ENCODE results near the gene ZC3H4.
"Not testable (repeated sequence)": the region's sequence is repeated elsewhere in the genome, so short reads cannot be mapped to it uniquely, and the experiment has no call there.

Gene ZC3H4

GRCh38 chr19:47075179-47075810 is 38.3 kb downstream of the ZC3H4 start:
- DNase-seq: no peak

GRCh38 chr19:47074621-47075020 is 39.0 kb downstream of the ZC3H4 start:
- DNase-seq: no peak

GRCh38 chr19:47073574-47073973 is 40.0 kb downstream of the ZC3H4 start:
- DNase-seq: no peak

- DNase-seq: no peak
Observed at GRCh38 chr19:47072323-47072722, 41.3 kb downstream of the ZC3H4 start.

- DNase-seq: no peak
Observed at GRCh38 chr19:47071731-47072130, 41.8 kb downstream of the ZC3H4 start.

- DNase-seq: no peak
Observed at GRCh38 chr19:47070756-47071155, 42.8 kb downstream of the ZC3H4 start.

GRCh38 chr19:47069795-47070194 is 43.8 kb downstream of the ZC3H4 start:
- DNase-seq: no peak

GRCh38 chr19:47068876-47069406 is 44.6 kb downstream of the ZC3H4 start:
- DNase-seq: no peak

- no peak for DNase-seq
Observed at GRCh38 chr19:47068246-47068645, 45.3 kb downstream of the ZC3H4 start.

GRCh38 chr19:47067215-47067847 is 46.2 kb downstream of the ZC3H4 start:
- no peak for DNase-seq

- no peak for DNase-seq
Observed at GRCh38 chr19:47066376-47067214, 47.0 kb downstream of the ZC3H4 start.

GRCh38 chr19:47065242-47065641 is 48.3 kb downstream of the ZC3H4 start:
- DNase-seq: no peak

- no peak for DNase-seq
Observed at GRCh38 chr19:47063874-47064273, 49.7 kb downstream of the ZC3H4 start.

- no peak for DNase-seq
Observed at GRCh38 chr19:47058621-47059022, 55.0 kb downstream of the ZC3H4 start.

GRCh38 chr19:47057328-47057727 is 56.2 kb downstream of the ZC3H4 start:
- no peak for DNase-seq

GRCh38 chr19:47056411-47056810 is 57.2 kb downstream of the ZC3H4 start:
- no peak for DNase-seq

GRCh38 chr19:47050562-47050961 is 63.0 kb downstream of the ZC3H4 start:
- DNase-seq: not testable (repeated sequence)

GRCh38 chr19:47049307-47049700 is 64.3 kb downstream of the ZC3H4 start:
- DNase-seq: no peak

- peak; percentile 94 for DNase-seq
Observed at GRCh38 chr19:47047763-47048405, 65.7 kb downstream of the ZC3H4 start.

GRCh38 chr19:47047272-47047762 is 66.3 kb downstream of the ZC3H4 start:
- DNase-seq: no peak

- no peak for DNase-seq
Observed at GRCh38 chr19:47045867-47046470, 67.6 kb downstream of the ZC3H4 start.
